ENCODE results near the gene CFAP410. TPM values are rescaled to one million over a fixed set of nuclear protein-coding genes. Genes with fewer than 3 reads are reported as not detected.
"Not testable (repeated sequence)": the region's sequence is repeated elsewhere in the genome, so short reads cannot be mapped to it uniquely, and the experiment has no call there.

The CFAP410 gene
- total RNA-seq, 2 experiments from 2014 or later, result 15.1 to 20.6 TPM

- Histone ChIP-seq H3K4me2 (ENCODE audit: low read length) (no peak overlapping the region), H3K9me2 (ENCODE audit: insufficient read depth, low read length) (no peaks in the 10 kb centered on the region), H3K36me3 (ENCODE audit: insufficient read depth, low read length) (no peaks in the 10 kb centered on the region), H4K20me1 (ENCODE audit: insufficient read depth, low read length) (no peaks in the 10 kb centered on the region), H3K4me1 (ENCODE audit: insufficient read depth, low read length, poor library complexity, severe bottlenecking) (peaks cover 6% of the 10 kb centered on the region), H3K4me3 (ENCODE audit: low read depth, low read length, poor library complexity, severe bottlenecking) (no peak overlapping the region), H3K79me2 (ENCODE audit: insufficient read depth, low read depth, low read length) (no peaks in the 10 kb centered on the region), H2AFZ (ENCODE audit: low read length) (no peak overlapping the region), H3K9me3 (ENCODE audit: low read length) (0 out of 2 replicates have a peak, but pooled peaks cover 7% of the 10 kb centered on the region), H3K27ac (ENCODE audit: low read depth, low read length, poor library complexity, severe bottlenecking) (no peak overlapping the region)
- ChIA-PET POLR2A (no interaction called here), CTCF (ENCODE audit: unreplicated experiment) (no interaction called here)
- intact Hi-C loops (cut with micrococcal nuclease; ENCODE audit: unreplicated experiment), result no loop called here
- TF ChIP-seq EZH2phosphoT487 (IDR thresholded peaks at IDR 0.05; ENCODE audit: borderline replicate concordance, low read depth, low read length) (no peak), CTCF (conservative IDR thresholded peaks at IDR 0.05; ENCODE audit: low read length) (no peak)
- no TSS peak for BruUV-seq (replicated peaks)
- no peak for DNase-seq (ENCODE audit: low spot score)
Measured at GRCh38 chr21:44363278-44363677, 24.1 kb upstream of the CFAP410 start.

- H2AFZ ChIP-seq (ENCODE audit: low read length); H3K9me2 ChIP-seq (ENCODE audit: insufficient read depth, low read length); BruUV-seq (replicated peaks); DNase-seq (ENCODE audit: low spot score); H3K4me2 ChIP-seq (ENCODE audit: low read length); H3K27ac ChIP-seq (ENCODE audit: low read depth, low read length, poor library complexity, severe bottlenecking); H3K79me2 ChIP-seq (ENCODE audit: insufficient read depth, low read depth, low read length); intact Hi-C loops (cut with micrococcal nuclease; ENCODE audit: unreplicated experiment); H3K4me3 ChIP-seq (ENCODE audit: low read depth, low read length, poor library complexity, severe bottlenecking); H3K9me3 ChIP-seq (ENCODE audit: low read length); H3K36me3 ChIP-seq (ENCODE audit: insufficient read depth, low read length); H3K4me1 ChIP-seq (ENCODE audit: insufficient read depth, low read length, poor library complexity, severe bottlenecking); H4K20me1 ChIP-seq (ENCODE audit: insufficient read depth, low read length): not testable (repeated sequence)
- CTCF ChIA-PET (ENCODE audit: unreplicated experiment), result interaction anchor here (0.6 kb wide), 1 partner anchor 18 kb away, joined by 3 read pairs; no protein-coding TSS in a partner anchor
- POLR2A ChIA-PET, result interaction anchor here (0.7 kb wide), 1 partner anchor 8 kb away, joined by 7 read pairs; the partner anchor contains the start of gene TRPM2
Measured at GRCh38 chr21:44361903-44362302, 22.7 kb upstream of the CFAP410 start.

DNA sequence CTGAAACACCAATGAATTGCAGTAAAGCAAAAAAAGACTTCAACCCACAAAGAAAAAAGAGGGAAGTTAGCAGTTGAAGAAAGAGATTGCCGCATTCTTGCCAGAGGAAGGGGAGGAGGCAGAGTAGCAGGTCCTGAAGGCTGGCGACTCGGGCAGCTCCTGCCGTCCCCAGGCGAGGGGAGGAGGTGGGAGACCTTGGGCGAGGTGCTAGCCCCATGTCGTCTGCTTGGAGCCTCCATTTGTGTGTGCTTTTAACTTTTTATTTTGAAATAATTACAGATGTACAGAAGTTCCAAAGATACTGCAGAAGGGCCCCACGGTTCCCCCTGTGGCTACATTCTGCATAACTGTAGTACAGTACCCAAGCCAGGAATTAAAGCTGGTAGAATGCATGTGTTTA is 21.0 kb upstream of the CFAP410 start:
- Histone ChIP-seq H3K4me2 (ENCODE audit: low read length) (no peak overlapping the region), H3K79me2 (ENCODE audit: insufficient read depth, low read depth, low read length) (no peaks in the 10 kb centered on the region)
- CTCF ChIA-PET (ENCODE audit: unreplicated experiment), result no interaction called here

More for the DNA sequence above, 21.0 kb upstream of the CFAP410 start:
- no TSS peak for BruUV-seq (replicated peaks)
- no peaks in the 10 kb centered on the region for H3K9me2 ChIP-seq (ENCODE audit: insufficient read depth, low read length)
- H3K9me3 ChIP-seq (ENCODE audit: low read length), result 0 out of 2 replicates have a peak, but pooled peaks cover 7% of the 10 kb centered on the region
- no peak overlapping the region for H2AFZ ChIP-seq (ENCODE audit: low read length)
- H3K36me3 ChIP-seq (ENCODE audit: insufficient read depth, low read length), result no peaks in the 10 kb centered on the region
- no peak overlapping the region for H3K27ac ChIP-seq (ENCODE audit: low read depth, low read length, poor library complexity, severe bottlenecking)
- POLR2A ChIA-PET, result no interaction called here
- DNase-seq (ENCODE audit: low spot score), result no peak
- TF ChIP-seq CTCF (conservative IDR thresholded peaks at IDR 0.05; ENCODE audit: low read length) (peak; percentile 44; the same call in 1 of the 2 replicates), EZH2phosphoT487 (IDR thresholded peaks at IDR 0.05; ENCODE audit: borderline replicate concordance, low read depth, low read length) (no peak)
- intact Hi-C loops (cut with micrococcal nuclease; ENCODE audit: unreplicated experiment), result no loop called here
- H3K4me1 ChIP-seq (ENCODE audit: insufficient read depth, low read length, poor library complexity, severe bottlenecking), result peaks cover 12% of the 10 kb centered on the region
- H3K4me3 ChIP-seq (ENCODE audit: low read depth, low read length, poor library complexity, severe bottlenecking), result no peak overlapping the region
- no peaks in the 10 kb centered on the region for H4K20me1 ChIP-seq (ENCODE audit: insufficient read depth, low read length)

Data from OCI-LY7 (cell line).